A673 (cell line): Measurements from ENCODE around the gene SLC5A2.
A peak's percentile ranks its signal among the peaks of the same experiment; 100 is the strongest.

Source experiments
- CTCF ChIP-seq: fragments of 300-800, 200-600 bp; sonication (generic); conservative IDR thresholded peaks from 2 replicates; pipeline ENCODE4 v1.5.1; 2017; ENCODE audit warnings: low read depth, mild to moderate bottlenecking, antibody characterized with exemption, low read length, moderate library complexity, mixed read lengths
- EZH2 ChIP-seq: fragments of 200-600 bp; sonication (generic); IDR thresholded peaks from 2 replicates; pipeline ENCODE4 v1.6.1; 2017; ENCODE audit warnings: borderline replicate concordance, low read depth, mild to moderate bottlenecking, mixed read lengths, antibody characterized with exemption, low read length; ENCODE audit not compliant: poor library complexity, severe bottlenecking

- no peak for TF ChIP-seq EZH2
- peak; percentile 66 for TF ChIP-seq CTCF
Measured at GRCh38 chr16:31451681-31452351, 31.1 kb upstream of the SLC5A2 start.
